PC-9 (cell line): ENCODE measurements around the gene TAOK2. TPM values are rescaled to one million over a fixed set of nuclear protein-coding genes. Genes with fewer than 3 reads are reported as not detected.

Experiments used
- BruUV-seq: library from RNA; stranded (reverse); fragments of 400-500 nt; replicated peaks from 2 replicates; lab custom pipeline; 2021; lab: Mats Ljungman, UMichigan
- CTCF ChIA-PET: fragments of 300-600 bp; sonication (Branson Sonifier 250); formaldehyde crosslinking; loops from one replicate; lab custom pipeline; 2022; ENCODE audit warnings: antibody characterized with exemption; lab: Charles Lee
- POLR2A ChIA-PET: fragments of 300-600 bp; sonication (Branson Sonifier 250); formaldehyde crosslinking; loops from one replicate; lab custom pipeline; 2022; ENCODE audit warnings: antibody characterized with exemption; ENCODE audit not compliant: unreplicated experiment; lab: Charles Lee
- DNase-seq, 2 experiments: peaks; one replicate each; pipeline versions ENCODE4 v3.0.0 to v3.0.0-alpha.2; 2015 to 2022; ENCODE audit warnings: mixed read lengths in 1 of 2
- H2AFZ ChIP-seq: fragments of 200-600 bp; sonication (generic); 2 replicates; pipeline ENCODE4 v1.8.1; 2017; ENCODE audit warnings: antibody characterized with exemption
- H3F3A ChIP-seq: fragments of 200-600 bp; sonication (generic); 2 replicates; pipeline ENCODE4 v1.8.1; 2017; ENCODE audit warnings: antibody characterized with exemption, mild to moderate bottlenecking, low read depth; ENCODE audit not compliant: insufficient read depth
- H3K27ac ChIP-seq: fragments of 200-600 bp; sonication (generic); 2 replicates; pipeline ENCODE4 v1.6.1; 2016; ENCODE audit warnings: mixed run types
- H3K27me3 ChIP-seq: fragments of 200-600 bp; sonication (generic); 2 replicates; pipeline ENCODE4 v1.6.1; 2016; ENCODE audit warnings: low read depth, mixed run types; ENCODE audit not compliant: insufficient read depth
- H3K36me3 ChIP-seq: fragments of 200-600 bp; sonication (generic); 2 replicates; pipeline ENCODE4 v1.6.1; 2016; ENCODE audit warnings: low read depth, mixed run types
- H3K4me1 ChIP-seq: fragments of 200-600 bp; sonication (generic); replicated peaks from 2 replicates; pipeline ENCODE4 v1.6.1; 2016; ENCODE audit warnings: mixed run types; ENCODE audit not compliant: insufficient read depth
- H3K4me2 ChIP-seq: fragments of 200-600 bp; sonication (generic); 2 replicates; pipeline ENCODE4 v1.6.1; 2017; ENCODE audit warnings: mixed run types
- H3K4me3 ChIP-seq: fragments of 200-600 bp; sonication (generic); 2 replicates; pipeline ENCODE4 v1.6.1; 2016; ENCODE audit warnings: mixed run types
- H3K79me2 ChIP-seq: fragments of 200-600 bp; sonication (generic); 2 replicates; pipeline ENCODE4 v1.6.1; 2017; ENCODE audit warnings: low read depth, mixed run types
- H3K9me2 ChIP-seq: fragments of 200-600 bp; sonication (generic); 2 replicates; pipeline ENCODE4 v1.8.1; 2017; ENCODE audit warnings: mild to moderate bottlenecking; ENCODE audit not compliant: insufficient read depth
- H3K9me3 ChIP-seq: fragments of 200-600 bp; sonication (generic); 2 replicates; pipeline ENCODE4 v1.8.1; 2016; ENCODE audit warnings: low read depth; ENCODE audit not compliant: insufficient read depth
- H4K20me1 ChIP-seq: fragments of 200-600 bp; sonication (generic); 2 replicates; pipeline ENCODE4 v1.8.1; 2017; ENCODE audit not compliant: insufficient read depth
- EZH2 ChIP-seq: fragments of 200-600 bp; sonication (generic); IDR thresholded peaks from 2 replicates; pipeline ENCODE4 v1.8.0; 2017; ENCODE audit warnings: antibody characterized with exemption, low read depth
- intact Hi-C: fragments of 100-400 bp; cut with micrococcal nuclease; formaldehyde crosslinking; loops from one replicate; pipeline ENCODE4 v1.10.0; 2022; ENCODE audit not compliant: unreplicated experiment
- total RNA-seq: library from RNA; stranded (reverse); gene quantifications from 2 replicates; pipeline ENCODE4 v1.2.3, GENCODE V29; 2021
- TF ChIP-seq, protein P1 (sequence below): fragments of 200-600 bp; sonication (generic); conservative IDR thresholded peaks from 2 replicates; pipeline ENCODE4 v1.6.1; 2017; ENCODE audit warnings: mixed run types, antibody characterized with exemption, mild to moderate bottlenecking, moderate library complexity

The TAOK2 gene
- total RNA-seq, 1 experiment from 2014 or later = 82.9 TPM

DNA sequence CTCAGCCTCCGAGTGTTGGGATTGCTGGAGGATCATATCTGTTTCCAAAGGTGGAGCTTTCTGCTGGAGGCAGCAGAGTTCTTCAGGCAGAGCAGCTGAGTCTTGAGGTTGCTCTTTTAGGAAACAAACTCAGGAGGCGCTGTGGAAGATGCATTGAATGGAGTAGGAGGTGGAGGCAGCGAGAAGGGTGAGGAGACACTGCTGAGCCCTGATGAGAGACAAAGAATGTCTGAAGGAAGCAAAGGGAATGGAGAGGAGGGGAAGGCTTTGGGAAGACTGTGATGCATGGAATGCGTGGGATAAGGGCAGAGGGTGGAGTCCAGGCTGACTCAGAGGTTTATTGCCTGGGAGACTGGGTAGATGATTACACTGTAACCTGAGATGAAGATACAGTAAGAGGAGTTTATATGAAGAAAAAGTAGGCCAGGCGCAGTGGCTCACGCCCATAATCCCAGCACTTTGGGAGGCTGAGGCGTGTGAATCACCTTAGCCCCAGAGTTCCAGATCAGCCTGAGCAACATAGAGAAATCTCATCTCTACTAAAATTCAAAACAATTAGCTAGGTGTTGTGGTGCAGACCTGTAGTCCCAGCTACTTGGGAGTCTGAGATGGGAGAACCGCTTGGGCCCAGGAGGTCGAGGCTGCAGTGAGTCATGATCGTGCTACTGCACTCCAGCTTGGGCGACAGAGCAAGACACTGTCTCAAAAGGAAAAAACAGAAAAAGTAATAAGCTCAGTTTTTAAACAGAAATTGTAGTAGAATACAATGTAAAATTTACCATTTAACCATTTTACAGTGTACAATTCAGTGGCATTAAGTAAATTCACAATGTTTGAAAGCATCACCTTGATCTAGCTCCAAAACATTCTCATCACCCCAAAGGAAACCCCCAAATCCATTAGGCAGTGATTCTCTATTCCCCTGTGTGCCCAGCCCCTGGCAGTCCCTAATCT, 29.5 kb upstream of the TAOK2 start:
- TF ChIP-seq EZH2 = no peak
- TF ChIP-seq, protein P1, sequence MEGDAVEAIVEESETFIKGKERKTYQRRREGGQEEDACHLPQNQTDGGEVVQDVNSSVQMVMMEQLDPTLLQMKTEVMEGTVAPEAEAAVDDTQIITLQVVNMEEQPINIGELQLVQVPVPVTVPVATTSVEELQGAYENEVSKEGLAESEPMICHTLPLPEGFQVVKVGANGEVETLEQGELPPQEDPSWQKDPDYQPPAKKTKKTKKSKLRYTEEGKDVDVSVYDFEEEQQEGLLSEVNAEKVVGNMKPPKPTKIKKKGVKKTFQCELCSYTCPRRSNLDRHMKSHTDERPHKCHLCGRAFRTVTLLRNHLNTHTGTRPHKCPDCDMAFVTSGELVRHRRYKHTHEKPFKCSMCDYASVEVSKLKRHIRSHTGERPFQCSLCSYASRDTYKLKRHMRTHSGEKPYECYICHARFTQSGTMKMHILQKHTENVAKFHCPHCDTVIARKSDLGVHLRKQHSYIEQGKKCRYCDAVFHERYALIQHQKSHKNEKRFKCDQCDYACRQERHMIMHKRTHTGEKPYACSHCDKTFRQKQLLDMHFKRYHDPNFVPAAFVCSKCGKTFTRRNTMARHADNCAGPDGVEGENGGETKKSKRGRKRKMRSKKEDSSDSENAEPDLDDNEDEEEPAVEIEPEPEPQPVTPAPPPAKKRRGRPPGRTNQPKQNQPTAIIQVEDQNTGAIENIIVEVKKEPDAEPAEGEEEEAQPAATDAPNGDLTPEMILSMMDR = peak; percentile 69
- intact Hi-C loops = loop anchor here (1.0 kb wide), 3 partner anchors 18 to 29 kb away; partner anchors contain the start of genes KCTD13, TAOK2 and TMEM219
- Histone ChIP-seq H4K20me1 (no peaks in the 10 kb centered on the region), H3K4me1 (peaks cover 26% of the 10 kb centered on the region), H3F3A (peaks cover 32% of the 10 kb centered on the region), H3K4me2 (peak overlapping the region; percentile 80), H3K79me2 (no peaks in the 10 kb centered on the region), H3K9me3 (no peaks in the 10 kb centered on the region), H3K36me3 (no peaks in the 10 kb centered on the region), H3K4me3 (peak overlapping the region; percentile 47; the same call in 1 of the 2 replicates), H3K9me2 (no peaks in the 10 kb centered on the region), H3K27ac (peak overlapping the region; percentile 94), H2AFZ (peak overlapping the region; percentile 78), H3K27me3 (no peaks in the 10 kb centered on the region)
- CTCF ChIA-PET = interaction anchor here (0.5 to 1.5 kb wide), 6 partner anchors 18 to 952 kb away, joined by 4 to 16 read pairs (median 8); partner anchors contain the start of genes KCTD13 and TMEM219
- POLR2A ChIA-PET = interaction anchor here (0.5 to 1.6 kb wide), 12 partner anchors 16 to 1080 kb away, joined by 3 to 16 read pairs (median 4); partner anchors contain the start of genes KIF22, TAOK2 and TMEM219
- DNase-seq = peak; percentile 92 to 99
- BruUV-seq = no TSS peak

DNA sequence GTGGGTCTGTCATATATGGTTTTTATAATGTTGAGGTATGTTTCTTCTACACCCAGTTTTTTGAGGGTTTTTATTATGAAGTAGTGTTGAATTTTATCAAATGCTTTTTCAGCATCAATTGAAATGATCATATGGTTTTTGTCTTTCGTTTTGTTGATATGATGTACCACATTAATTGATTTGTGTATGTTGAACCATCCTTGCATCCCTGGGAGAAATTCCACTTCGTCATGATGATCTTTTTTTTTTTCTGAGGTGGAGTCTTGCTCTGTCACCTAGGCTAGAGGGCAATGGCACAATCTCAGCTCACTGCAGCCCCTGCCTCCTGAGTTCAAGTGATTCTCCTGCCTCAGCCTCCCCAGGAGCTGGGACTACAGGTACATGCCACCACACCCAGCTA, 25.8 kb upstream of the TAOK2 start:
- intact Hi-C loops = no loop called here
- no TSS peak for BruUV-seq
- Histone ChIP-seq H3K36me3 (no peaks in the 10 kb centered on the region), H3K4me2 (no peak overlapping the region), H3K4me3 (no peak overlapping the region), H3K27me3 (no peaks in the 10 kb centered on the region), H3K27ac (no peak overlapping the region), H3F3A (peaks cover 24% of the 10 kb centered on the region), H3K79me2 (no peaks in the 10 kb centered on the region), H3K4me1 (peaks cover 22% of the 10 kb centered on the region), H3K9me2 (no peaks in the 10 kb centered on the region), H2AFZ (no peak overlapping the region), H4K20me1 (no peaks in the 10 kb centered on the region), H3K9me3 (no peaks in the 10 kb centered on the region)
- TF ChIP-seq EZH2 = no peak
- TF ChIP-seq, protein P1 = no peak
- no peak for DNase-seq
- ChIA-PET POLR2A (interaction anchor here (0.6 kb wide), 1 partner anchor 168 kb away, joined by 3 read pairs; no protein-coding TSS in a partner anchor), CTCF (interaction anchor here (0.6 kb wide), 1 partner anchor 111 kb away, joined by 3 read pairs; no protein-coding TSS in a partner anchor)

DNA sequence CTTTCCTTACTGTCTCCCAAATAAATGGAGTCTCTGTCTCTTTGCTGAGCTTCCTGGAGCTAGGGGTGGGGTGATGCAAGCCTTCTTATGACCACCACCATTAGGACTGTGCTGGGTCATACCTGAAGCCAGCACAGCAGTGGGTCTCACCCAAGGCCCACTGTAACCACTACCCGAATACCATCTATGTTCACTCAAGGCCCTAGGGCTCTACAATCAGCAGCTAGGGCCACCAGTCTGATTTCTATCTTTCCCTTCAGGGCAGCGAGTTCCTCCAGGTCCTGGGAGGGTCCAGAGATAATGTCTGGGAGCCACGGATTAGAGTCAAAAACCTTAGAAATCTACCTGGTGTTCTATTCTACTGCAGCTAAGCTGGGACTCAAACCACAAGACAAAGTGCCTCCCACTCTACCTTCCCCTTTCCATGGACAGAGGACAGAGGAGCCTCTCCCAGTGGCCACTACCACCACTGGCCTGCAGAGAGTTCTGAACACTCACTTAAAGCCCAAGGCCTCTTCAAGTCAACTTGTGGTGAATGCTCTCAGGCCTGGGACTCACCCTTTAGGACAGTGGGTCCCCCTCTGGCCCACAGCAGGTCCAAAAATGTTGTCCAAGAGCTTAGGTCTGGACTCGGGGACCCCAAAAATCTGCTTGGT, 22.7 kb upstream of the TAOK2 start:
- H3K36me3 ChIP-seq = no peaks in the 10 kb centered on the region
- H3K79me2 ChIP-seq = no peaks in the 10 kb centered on the region
- no peaks in the 10 kb centered on the region for H4K20me1 ChIP-seq
- TF ChIP-seq, protein P1 = no peak
- no peak for TF ChIP-seq EZH2
- no peak overlapping the region for H3K4me2 ChIP-seq
- no peaks in the 10 kb centered on the region for H3K9me3 ChIP-seq
- ChIA-PET POLR2A (interaction anchor here (0.6 kb wide), 1 partner anchor 33 kb away, joined by 3 read pairs; no protein-coding TSS in a partner anchor), CTCF (interaction anchor here (0.5 kb wide), 1 partner anchor 11 kb away, joined by 3 read pairs; the partner anchor contains the start of gene TMEM219)
- no peak overlapping the region for H3K4me3 ChIP-seq
- H3K9me2 ChIP-seq = no peaks in the 10 kb centered on the region
- H2AFZ ChIP-seq = no peak overlapping the region
- H3K4me1 ChIP-seq = no peaks in the 10 kb centered on the region
- no peak for DNase-seq
- intact Hi-C loops = no loop called here
- no peaks in the 10 kb centered on the region for H3K27me3 ChIP-seq
- BruUV-seq = no TSS peak
- H3F3A ChIP-seq = no peaks in the 10 kb centered on the region; the same call in 1 of the 2 replicates
- no peak overlapping the region for H3K27ac ChIP-seq
